Activated B cell treated with CpG ODN at 0.5 μM for 24 hours (primary cell): ENCODE results near the gene ATPAF2. TPM values are rescaled to one million over a fixed set of nuclear protein-coding genes. Genes with fewer than 3 reads are reported as not detected.

Source experiments
- ATAC-seq: fragments of 200-7000 bp; cut with Tn5 transposase; one replicate; pipeline ENCODE4 v1.10.0; 2021; ENCODE audit warnings: low read depth, mild to moderate bottlenecking, moderate library complexity
- CTCF ChIA-PET: fragments of 350-600 bp; sonication (Branson Sonifier 250); formaldehyde crosslinking; loops from one replicate; lab custom pipeline; 2021; ENCODE audit warnings: antibody characterized with exemption; lab: Charles Lee
- POLR2A ChIA-PET: fragments of 350-600 bp; sonication (Branson Sonifier 250); formaldehyde crosslinking; loops from one replicate; lab custom pipeline; 2021; ENCODE audit warnings: antibody characterized with exemption; lab: Charles Lee
- DNase-seq: peaks from one replicate; pipeline ENCODE4 v3.0.0; 2022
- H3K27ac Mint-ChIP-seq: one replicate; pipeline ENCODE4 v1.8.0; 2020; ENCODE audit warnings: mixed read lengths
- H3K27me3 Mint-ChIP-seq: one replicate; pipeline ENCODE4 v1.8.0; 2021; ENCODE audit warnings: mixed read lengths
- H3K36me3 Mint-ChIP-seq: one replicate; pipeline ENCODE4 v1.8.0; 2021; ENCODE audit warnings: low read depth, mixed read lengths
- H3K4me1 Mint-ChIP-seq: one replicate; pipeline ENCODE4 v1.8.0; 2021; ENCODE audit warnings: mixed read lengths
- H3K4me3 Mint-ChIP-seq: one replicate; pipeline ENCODE4 v1.8.0; 2020; ENCODE audit warnings: mild to moderate bottlenecking, mixed read lengths
- H3K9me3 Mint-ChIP-seq: one replicate; pipeline ENCODE4 v1.8.0; 2020; ENCODE audit warnings: mixed read lengths
- intact Hi-C: fragments of 100-400 bp; cut with micrococcal nuclease; formaldehyde crosslinking; loops from one replicate; pipeline ENCODE4 v1.15.1; 2024
- total RNA-seq: library from RNA; stranded (reverse); gene quantifications from 2 replicates; pipeline ENCODE4 v1.2.3, GENCODE V29; 2022
- TF ChIP-seq, protein P1 (sequence below): fragments of 200-600 bp; IDR thresholded peaks from one replicate; pipeline ENCODE4 v1.8.0; 2022; ENCODE audit warnings: antibody characterized with exemption, mild to moderate bottlenecking

The ATPAF2 gene
- total RNA-seq, 1 donor from 2014 or later: 69.1 TPM

- ChIA-PET CTCF (interaction anchor here (1.0 to 1.1 kb wide), 2 partner anchors 287 to 357 kb away, joined by 3 to 4 read pairs; no protein-coding TSS in a partner anchor), POLR2A (interaction anchor here (0.5 to 1.7 kb wide), 2 partner anchors 34 to 65 kb away, joined by 6 to 7 read pairs; partner anchors contain the start of genes DRC3 and TOM1L2)
- TF ChIP-seq, protein P1, sequence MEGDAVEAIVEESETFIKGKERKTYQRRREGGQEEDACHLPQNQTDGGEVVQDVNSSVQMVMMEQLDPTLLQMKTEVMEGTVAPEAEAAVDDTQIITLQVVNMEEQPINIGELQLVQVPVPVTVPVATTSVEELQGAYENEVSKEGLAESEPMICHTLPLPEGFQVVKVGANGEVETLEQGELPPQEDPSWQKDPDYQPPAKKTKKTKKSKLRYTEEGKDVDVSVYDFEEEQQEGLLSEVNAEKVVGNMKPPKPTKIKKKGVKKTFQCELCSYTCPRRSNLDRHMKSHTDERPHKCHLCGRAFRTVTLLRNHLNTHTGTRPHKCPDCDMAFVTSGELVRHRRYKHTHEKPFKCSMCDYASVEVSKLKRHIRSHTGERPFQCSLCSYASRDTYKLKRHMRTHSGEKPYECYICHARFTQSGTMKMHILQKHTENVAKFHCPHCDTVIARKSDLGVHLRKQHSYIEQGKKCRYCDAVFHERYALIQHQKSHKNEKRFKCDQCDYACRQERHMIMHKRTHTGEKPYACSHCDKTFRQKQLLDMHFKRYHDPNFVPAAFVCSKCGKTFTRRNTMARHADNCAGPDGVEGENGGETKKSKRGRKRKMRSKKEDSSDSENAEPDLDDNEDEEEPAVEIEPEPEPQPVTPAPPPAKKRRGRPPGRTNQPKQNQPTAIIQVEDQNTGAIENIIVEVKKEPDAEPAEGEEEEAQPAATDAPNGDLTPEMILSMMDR: no peak
- Mint-ChIP-seq H3K4me1 (peaks cover 67% of the 10 kb centered on the region), H3K9me3 (no peaks in the 10 kb centered on the region), H3K36me3 (peaks cover 14% of the 10 kb centered on the region), H3K27ac (peak overlapping the region; percentile 92), H3K4me3 (peak overlapping the region; percentile 94), H3K27me3 (no peaks in the 10 kb centered on the region)
- ATAC-seq (no peak), DNase-seq (no peak)
- intact Hi-C loops: loop anchor here (5.0 to 10.0 kb wide), 3 partner anchors 120 to 733 kb away; partner anchors contain the start of genes NT5M and SMCR8
These were observed 1.5 kb downstream of the ATPAF2 start for GRCh38 chr17:18037486-18037885.

- no peak for DNase-seq
- TF ChIP-seq, protein P1: no peak
- H3K27ac Mint-ChIP-seq: no peak overlapping the region
- no peaks in the 10 kb centered on the region for H3K9me3 Mint-ChIP-seq
- H3K36me3 Mint-ChIP-seq: peaks cover 16% of the 10 kb centered on the region
- intact Hi-C loops: loop anchor here (5.0 to 10.0 kb wide), 3 partner anchors 122 to 731 kb away; partner anchors contain the start of genes NT5M and SMCR8
- H3K4me3 Mint-ChIP-seq: no peak overlapping the region
- H3K4me1 Mint-ChIP-seq: peaks cover 62% of the 10 kb centered on the region
- ChIA-PET CTCF (interaction anchor here (0.9 to 1.2 kb wide), 3 partner anchors 353 to 680 kb away, joined by 3 to 4 read pairs (median 3); partner anchors contain the start of gene RASD1), POLR2A (interaction anchor here (0.6 to 1.1 kb wide), 3 partner anchors 10 to 353 kb away, joined by 3 to 4 read pairs (median 3); partner anchors contain the start of gene SREBF1)
- H3K27me3 Mint-ChIP-seq: no peaks in the 10 kb centered on the region
- no peak for ATAC-seq
These were observed 3.3 kb downstream of the ATPAF2 start for GRCh38 chr17:18035704-18036103.

GRCh38 chr17:18033442-18034099 lies 5.4 kb downstream of the ATPAF2 start:
- H3K27ac Mint-ChIP-seq: peak overlapping the region; percentile 61
- intact Hi-C loops: loop anchor here (1.0 to 10.0 kb wide), 8 partner anchors 41 to 729 kb away; partner anchors contain the start of genes ALKBH5, DRC3, DRG2 and NT5M
- no peaks in the 10 kb centered on the region for H3K9me3 Mint-ChIP-seq
- CTCF ChIA-PET: interaction anchor here (0.7 to 1.9 kb wide), 12 partner anchors 9 to 680 kb away, joined by 3 to 10 read pairs (median 4); no protein-coding TSS in a partner anchor
- peak; percentile 79 for ATAC-seq
- no peak for DNase-seq
- H3K4me3 Mint-ChIP-seq: no peak overlapping the region
- TF ChIP-seq, protein P1: peak; percentile 54
- peaks cover 50% of the 10 kb centered on the region for H3K4me1 Mint-ChIP-seq
- no peaks in the 10 kb centered on the region for H3K27me3 Mint-ChIP-seq
- H3K36me3 Mint-ChIP-seq: peaks cover 10% of the 10 kb centered on the region
- POLR2A ChIA-PET: interaction anchor here (0.6 to 0.8 kb wide), 2 partner anchors 56 to 150 kb away, joined by 3 read pairs; partner anchors contain the start of gene ALKBH5

DNA sequence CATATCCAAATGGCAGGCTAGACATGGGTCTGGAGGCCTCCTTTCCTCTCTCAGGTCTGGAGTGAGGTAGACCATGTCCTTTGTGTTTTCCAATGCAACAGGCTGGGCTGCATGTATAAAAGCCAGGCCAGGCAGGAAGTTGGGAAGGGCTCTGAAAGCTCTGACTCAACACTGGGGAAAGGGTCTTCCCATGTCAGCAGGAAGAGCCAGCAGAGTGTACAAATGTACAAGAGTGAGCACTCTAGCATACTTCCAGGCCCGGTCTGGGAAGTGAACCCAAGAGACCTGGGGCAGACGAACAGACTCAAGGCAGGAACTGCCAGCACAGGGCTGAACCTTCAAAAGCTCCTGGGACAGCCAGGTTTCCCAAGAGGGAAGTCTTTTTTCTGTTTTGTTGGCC lies 7.0 kb downstream of the ATPAF2 start:
- no peak for ATAC-seq
- H3K9me3 Mint-ChIP-seq: no peaks in the 10 kb centered on the region
- H3K27ac Mint-ChIP-seq: no peak overlapping the region
- TF ChIP-seq, protein P1: no peak
- H3K36me3 Mint-ChIP-seq: peaks cover 20% of the 10 kb centered on the region
- intact Hi-C loops: loop anchor here (5.0 to 10.0 kb wide), 2 partner anchors 40 to 727 kb away; partner anchors contain the start of gene NT5M
- POLR2A ChIA-PET: no interaction called here
- no peaks in the 10 kb centered on the region for H3K27me3 Mint-ChIP-seq
- no peak for DNase-seq
- CTCF ChIA-PET: interaction anchor here (1.9 kb wide), 1 partner anchor 10 kb away, joined by 7 read pairs; no protein-coding TSS in a partner anchor
- peaks cover 34% of the 10 kb centered on the region for H3K4me1 Mint-ChIP-seq
- H3K4me3 Mint-ChIP-seq: no peak overlapping the region
